HG02885 (cell line): Measurements from ENCODE around the gene LAIR1.
"Not testable (repeated sequence)": the region's sequence is repeated elsewhere in the genome, so short reads cannot be mapped to it uniquely, and the experiment has no call there.

Experiments used
- ATAC-seq: cut with Tn5 transposase; IDR thresholded peaks from one replicate; pipeline ENCODE4 v1.9.1; 2021; ENCODE audit warnings: mild to moderate bottlenecking; ENCODE audit not compliant: unreplicated experiment, poor library complexity

LAIR1 gene

DNA sequence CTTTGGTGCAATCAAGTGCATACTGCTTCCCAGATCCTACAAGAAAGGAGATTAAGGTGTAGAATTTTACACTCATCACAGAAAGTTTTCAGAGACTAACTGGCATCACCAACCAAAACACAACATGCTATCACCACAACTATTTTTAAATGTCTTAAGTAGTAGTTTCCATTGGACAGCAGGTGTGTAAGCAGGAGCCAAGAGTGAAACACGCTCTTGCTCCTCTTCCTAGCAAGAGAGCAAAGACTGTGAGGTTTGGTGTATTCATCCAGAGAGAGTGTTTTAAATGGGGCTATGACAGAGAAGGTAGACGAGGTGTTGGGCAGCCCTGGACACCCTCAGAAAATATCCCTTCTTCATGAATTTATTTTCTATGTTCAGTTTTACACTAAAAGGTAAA, 13.3 kb downstream of the LAIR1 start:
- no peak for ATAC-seq

DNA sequence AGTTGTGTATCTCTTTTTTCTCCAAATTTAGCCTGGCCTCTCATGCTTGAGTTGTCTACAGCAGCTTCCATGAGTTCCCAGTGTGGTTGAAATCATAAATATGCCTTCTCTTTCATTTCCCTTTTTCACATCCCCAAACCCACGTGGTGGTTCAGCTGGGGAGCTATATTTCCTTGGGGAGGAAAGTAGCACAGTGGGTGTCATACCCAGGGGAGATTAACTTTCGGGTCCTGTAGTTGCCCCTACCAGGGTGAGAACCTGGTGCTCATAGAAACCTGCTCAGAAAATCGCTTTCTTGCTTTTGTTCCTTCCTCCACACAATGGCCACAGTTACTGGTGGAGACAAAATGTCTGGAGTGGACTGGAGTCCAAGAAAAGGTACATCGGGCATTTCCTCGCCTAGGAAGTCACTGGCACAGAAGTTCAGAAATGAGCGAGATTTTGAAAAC, 18.8 kb downstream of the LAIR1 start:
- ATAC-seq, result no peak

- ATAC-seq, result no peak
Observed at GRCh38 chr19:54343868-54344267, 20.9 kb downstream of the LAIR1 start.

DNA sequence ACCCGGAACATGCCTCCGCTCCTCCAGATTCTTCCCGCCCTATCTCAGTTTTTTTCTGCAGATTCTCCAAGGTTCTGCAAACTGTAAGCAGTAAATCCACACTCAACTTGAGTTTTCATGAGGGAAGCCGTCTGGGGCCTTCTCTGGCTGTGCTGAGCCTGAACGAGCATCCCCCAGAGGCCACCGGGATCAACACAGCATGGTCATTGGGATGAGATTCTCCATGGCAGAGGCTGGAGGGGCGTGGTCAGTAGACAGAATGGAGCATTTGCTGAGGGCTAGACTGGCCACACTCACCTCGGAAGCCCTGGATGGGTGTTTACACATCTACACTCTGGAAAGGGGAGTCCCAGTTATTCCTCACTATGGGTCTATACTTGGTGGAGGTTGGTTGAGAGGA, 23.4 kb downstream of the LAIR1 start:
- no peak for ATAC-seq

GRCh38 chr19:54339646-54340358, 24.9 kb downstream of the LAIR1 start:
- no peak for ATAC-seq

DNA sequence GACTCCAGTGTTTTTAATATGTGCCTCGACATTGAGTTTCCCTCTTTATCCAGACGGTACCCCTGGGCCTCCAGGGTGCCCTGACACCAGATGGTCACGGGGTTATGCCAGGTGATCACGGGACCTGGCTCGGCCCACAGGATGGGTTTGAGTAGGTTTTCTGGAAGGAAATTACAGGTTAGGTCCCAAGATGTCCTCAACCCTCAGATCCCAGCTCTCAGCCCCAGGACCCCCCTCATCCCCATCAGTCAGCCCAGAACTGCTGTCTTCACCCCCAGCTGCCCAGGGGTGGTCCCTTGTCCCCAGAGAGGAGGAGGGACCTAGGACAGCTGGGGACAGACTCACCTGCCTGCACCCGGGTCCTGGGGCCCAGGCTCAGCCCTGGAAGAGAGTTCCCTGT, 26.2 kb downstream of the LAIR1 start:
- ATAC-seq, result no peak

GRCh38 chr19:54337858-54338230, 26.9 kb downstream of the LAIR1 start:
- no peak for ATAC-seq

- no peak for ATAC-seq
Observed at GRCh38 chr19:54336893-54337857, 27.6 kb downstream of the LAIR1 start.

GRCh38 chr19:54335979-54336892, 28.5 kb downstream of the LAIR1 start:
- no peak for ATAC-seq

DNA sequence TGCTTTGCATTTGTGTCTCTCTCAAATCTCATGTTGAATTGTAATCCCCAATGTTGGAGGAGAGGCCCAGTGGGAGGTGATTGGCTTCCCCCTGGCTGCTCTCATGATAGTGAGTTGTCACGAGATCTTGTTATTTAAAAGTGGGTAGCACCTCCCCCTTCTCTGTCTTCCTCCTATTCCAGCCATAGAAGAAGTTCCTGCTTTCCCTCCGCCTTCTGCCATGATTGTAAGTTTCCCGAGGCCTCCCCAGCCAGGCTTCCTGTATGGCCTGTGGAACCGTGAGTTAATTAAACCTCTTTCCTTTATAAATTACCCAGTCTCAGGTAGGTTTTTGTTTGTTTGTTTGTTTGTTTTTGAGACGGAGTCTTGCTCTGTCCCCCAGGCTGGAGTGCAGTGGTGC, 29.6 kb downstream of the LAIR1 start:
- no peak for ATAC-seq

DNA sequence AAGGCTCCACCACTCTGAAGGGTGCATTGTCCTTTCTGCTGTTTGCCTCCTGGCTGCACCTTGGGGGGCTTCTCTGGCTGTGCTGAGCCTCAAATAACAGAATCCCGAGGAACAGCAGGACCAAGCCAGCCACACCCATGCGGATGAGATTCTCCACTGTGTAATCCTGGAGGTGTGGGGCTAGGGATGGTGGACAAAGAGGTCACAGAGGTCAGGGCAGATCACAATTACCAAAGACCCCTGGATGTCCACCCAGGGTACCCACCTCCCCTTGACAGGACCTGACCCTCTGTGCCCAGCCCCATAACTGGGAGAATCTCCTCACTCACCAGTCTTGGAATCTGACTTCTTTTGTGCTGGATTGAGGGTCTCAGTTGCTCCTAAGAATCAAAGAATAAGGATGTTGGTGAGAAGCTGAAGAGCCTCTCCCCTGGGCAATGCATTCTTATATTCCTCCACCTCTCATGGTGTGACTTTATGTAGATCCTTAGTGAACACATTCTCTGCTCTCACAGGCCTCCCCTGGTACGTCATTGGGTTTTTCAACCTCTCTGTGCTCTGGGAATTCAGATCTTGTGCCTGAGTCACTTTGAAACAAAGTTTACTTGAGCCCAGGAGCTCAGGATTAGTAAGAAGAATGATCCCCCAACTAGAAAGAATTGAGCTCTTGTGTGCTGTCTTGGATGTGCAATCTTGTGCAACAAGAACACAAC, 31.0 kb downstream of the LAIR1 start:
- ATAC-seq, result no peak

GRCh38 chr19:54332149-54332548, 32.6 kb downstream of the LAIR1 start:
- ATAC-seq, result no peak

DNA sequence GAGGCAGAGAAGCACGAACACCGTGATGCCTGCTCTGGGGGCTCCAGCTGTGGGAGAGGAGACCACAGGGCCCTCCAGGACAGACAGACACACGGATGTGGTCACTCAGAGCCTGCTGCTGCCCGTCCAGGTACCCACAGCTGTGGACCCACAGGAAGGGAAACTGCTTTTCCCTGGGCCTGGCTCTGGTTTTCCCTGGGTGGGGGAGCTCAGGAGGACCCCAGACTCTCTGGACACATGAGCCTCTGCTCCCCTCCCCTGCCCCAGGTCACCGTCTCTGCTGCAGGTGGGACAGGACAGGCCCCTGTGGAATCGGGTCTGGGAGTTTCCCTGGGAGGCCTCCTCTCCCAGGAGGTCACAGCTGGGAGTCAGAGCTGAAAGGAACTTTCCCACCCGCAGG, 33.1 kb downstream of the LAIR1 start:
- no peak for ATAC-seq

DNA sequence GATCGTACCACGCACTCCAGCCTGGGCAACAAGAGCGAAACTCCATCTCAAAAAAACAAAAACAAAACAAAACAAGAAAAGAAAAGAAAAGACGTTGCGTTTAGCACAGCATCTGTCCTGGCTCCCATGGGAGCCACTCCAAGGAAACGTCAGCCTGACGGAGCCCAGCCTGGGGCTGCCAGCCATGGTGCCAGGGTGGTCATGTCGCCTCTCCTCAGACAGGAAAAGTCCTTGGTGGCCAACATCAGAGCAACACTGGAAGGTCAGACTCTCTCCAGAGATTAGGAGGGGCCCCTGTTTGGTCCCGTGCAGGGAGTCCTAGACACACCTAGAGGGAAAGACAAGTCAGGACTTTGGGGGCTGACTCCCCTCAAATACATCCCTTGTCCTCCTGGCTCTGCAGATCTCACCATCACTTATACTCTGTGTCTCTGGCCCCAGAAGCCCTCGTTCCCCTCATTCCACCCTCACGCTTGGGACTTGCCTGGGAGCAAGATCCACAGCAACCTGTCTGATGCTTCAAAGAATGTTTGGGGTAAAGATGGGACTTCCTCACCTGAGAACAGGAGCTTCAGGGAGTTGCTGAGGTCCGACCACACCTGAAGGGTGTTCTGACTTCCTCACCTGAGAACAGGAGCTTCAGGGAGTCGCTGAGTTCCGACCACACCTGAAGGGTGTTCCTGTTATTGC, 35.1 kb downstream of the LAIR1 start:
- ATAC-seq, result no peak

DNA sequence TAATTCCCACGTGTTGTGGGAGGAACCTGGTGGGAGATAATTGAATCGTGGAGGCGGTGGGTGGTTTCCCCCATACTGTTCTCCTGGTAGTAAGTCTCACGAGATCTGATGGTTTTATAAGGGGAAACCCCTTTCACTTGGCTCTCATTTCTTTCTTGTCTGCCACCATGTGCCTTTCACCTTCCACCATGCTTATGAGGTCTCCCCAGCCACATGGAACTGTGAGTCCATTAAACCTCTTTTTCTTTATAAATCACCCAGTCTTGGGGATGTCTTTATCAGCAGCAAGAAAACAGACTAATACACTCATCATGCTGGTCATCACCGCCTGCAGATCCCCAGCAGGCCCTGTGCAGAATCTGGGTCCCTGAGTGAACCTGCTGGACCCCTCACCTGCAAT, 36.0 kb downstream of the LAIR1 start:
- not testable (repeated sequence) for ATAC-seq

DNA sequence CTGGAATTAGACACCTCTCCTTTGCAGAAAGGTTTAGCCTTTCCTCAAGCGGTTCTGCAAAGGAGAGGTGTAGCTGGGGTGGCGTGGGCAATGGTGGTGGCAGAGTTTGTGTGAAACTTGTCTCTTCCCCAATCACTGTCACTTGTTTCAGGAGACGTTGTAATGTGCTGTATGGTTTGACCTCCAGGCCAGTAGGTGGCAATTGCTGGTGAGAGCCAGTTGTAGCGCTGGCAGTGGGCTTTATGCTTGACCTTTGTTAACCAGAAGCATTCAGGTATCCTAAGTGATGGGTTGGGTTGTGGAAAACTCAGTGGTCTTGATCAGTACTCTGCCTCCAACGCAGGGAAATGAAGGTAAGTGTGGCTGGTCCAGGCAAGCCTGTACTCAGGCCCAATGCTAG, 39.1 kb downstream of the LAIR1 start:
- no peak for ATAC-seq

DNA sequence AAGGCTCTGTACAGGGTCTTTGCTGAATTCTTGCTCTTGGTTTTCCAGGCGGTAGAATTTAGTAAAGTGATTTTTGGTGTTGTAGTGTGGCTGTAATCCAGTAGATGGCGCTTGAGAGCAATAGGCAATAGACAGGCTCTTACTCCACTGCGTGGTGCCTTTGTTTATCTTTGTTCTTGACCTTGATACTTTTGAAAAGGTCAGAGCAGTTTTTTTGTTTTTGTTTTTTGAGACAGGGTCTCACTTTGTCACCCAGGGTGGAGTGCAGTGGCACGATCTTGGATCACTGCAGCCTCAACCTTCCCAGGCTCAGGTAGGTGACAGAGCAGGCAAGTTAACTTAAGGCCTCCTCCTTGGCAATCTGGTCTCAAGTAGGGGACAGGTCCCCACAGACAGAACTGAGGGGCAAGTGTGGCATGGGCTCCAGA, 39.5 kb downstream of the LAIR1 start:
- ATAC-seq, result no peak

GRCh38 chr19:54324071-54324470, 40.7 kb downstream of the LAIR1 start:
- ATAC-seq, result no peak

- ATAC-seq, result not testable (repeated sequence)
Observed at GRCh38 chr19:54322934-54323333, 41.8 kb downstream of the LAIR1 start.
